A549 treated with AZD2906 at 1 μM for 4 hours (cell line): ENCODE measurements around the gene MRPL33. TPM values are rescaled to one million over a fixed set of nuclear protein-coding genes. Genes with fewer than 3 reads are reported as not detected.

Source experiments
- total RNA-seq: library from RNA; stranded (reverse); fragments of 200-300 nt; extraction: Qiagen RNA extraction; gene quantifications from 5 replicates; pipeline ENCODE4 v1.2.3, GENCODE V29; 2022

MRPL33 gene
- total RNA-seq, result 314 to 497 TPM (median 353 TPM) in 5 replicates

GRCh38 chr2:27771548-27772335 is at the start of gene MRPL33:
Gene MRPL33 (plus strand): TSS chr2:27771719. CDS start chr2:27771778, 59 bp downstream.

Other genes with a start within 250 kb of the MRPL33 start
- gene ZNF512, start 188.7 kb upstream of the MRPL33 start, total RNA-seq, result 14.8 to 19.7 TPM (median 17.7 TPM) in 5 replicates
- 3.4 to 4.4 TPM (median 4.0 TPM) in 5 replicates for gene CCDC121, start 142.7 kb upstream of the MRPL33 start, total RNA-seq
- gene GPN1, start 142.7 kb upstream of the MRPL33 start, total RNA-seq, result 54.7 to 64.0 TPM (median 56.6 TPM) in 5 replicates
- gene SUPT7L, start 108.1 kb upstream of the MRPL33 start, total RNA-seq, result 25.1 to 32.9 TPM (median 32.8 TPM) in 5 replicates
- gene SLC4A1AP, start 107.8 kb upstream of the MRPL33 start, total RNA-seq, result 27.0 to 35.9 TPM (median 28.8 TPM) in 5 replicates
- gene RBKS, start 118.7 kb downstream of the MRPL33 start, total RNA-seq, result 6.7 to 8.4 TPM (median 8.1 TPM) in 5 replicates
- 43.7 to 49.1 TPM (median 47.5 TPM) in 5 replicates for gene BABAM2, start 119.0 kb downstream of the MRPL33 start, total RNA-seq